WTC11 (cell line): ENCODE measurements around the gene RPL9. TPM values are rescaled to one million over a fixed set of nuclear protein-coding genes. Genes with fewer than 3 reads are reported as not detected.
"Not testable (repeated sequence)": the region's sequence is repeated elsewhere in the genome, so short reads cannot be mapped to it uniquely, and the experiment has no call there.

Source experiments
- ATAC-seq: fragments of 200-7000 bp; cut with Tn5 transposase; 2 replicates; pipeline ENCODE4 v1.10.0; 2021; ENCODE audit warnings: mild to moderate bottlenecking, moderate library complexity
- CTCF ChIA-PET: fragments of 300-600 bp; sonication (Branson Sonifier 250); formaldehyde crosslinking; loops from one replicate; lab custom pipeline; 2021; ENCODE audit warnings: antibody characterized with exemption; lab: Charles Lee
- POLR2A ChIA-PET: fragments of 350-600 bp; sonication (Branson Sonifier 250); formaldehyde crosslinking; loops from one replicate; lab custom pipeline; 2021; ENCODE audit warnings: antibody characterized with exemption; lab: Charles Lee
- DNase-seq: peaks from one replicate; pipeline ENCODE4 v3.0.0; 2021; ENCODE audit warnings: low spot score
- H3K27ac Mint-ChIP-seq: 2 replicates; pipeline ENCODE4 v1.8.0; 2021; ENCODE audit warnings: mixed read lengths
- H3K27me3 Mint-ChIP-seq: 2 replicates; pipeline ENCODE4 v1.8.0; 2021; ENCODE audit warnings: low read depth, mild to moderate bottlenecking, moderate library complexity, mixed read lengths
- H3K36me3 Mint-ChIP-seq: 2 replicates; pipeline ENCODE4 v1.8.0; 2021; ENCODE audit warnings: mixed read lengths
- H3K4me1 Mint-ChIP-seq: 2 replicates; pipeline ENCODE4 v1.8.0; 2022; ENCODE audit warnings: mixed read lengths
- H3K4me3 Mint-ChIP-seq: 2 replicates; pipeline ENCODE4 v1.8.0; 2021; ENCODE audit warnings: mild to moderate bottlenecking, moderate library complexity, mixed read lengths
- H3K9me3 Mint-ChIP-seq: 2 replicates; pipeline ENCODE4 v1.8.0; 2021; ENCODE audit warnings: mixed read lengths
- ATF3 ChIP-seq: sonication (generic); formaldehyde crosslinking; conservative IDR thresholded peaks from 2 replicates; pipeline ENCODE4 v1.8.1; 2022; ENCODE audit warnings: mild to moderate bottlenecking, missing genetic modification reagents
- CBFB ChIP-seq: sonication (generic); formaldehyde crosslinking; IDR thresholded peaks from 2 replicates; pipeline ENCODE4 v1.8.1; 2022; ENCODE audit warnings: mild to moderate bottlenecking, low read depth, missing genetic modification reagents
- ESRRA ChIP-seq: sonication (generic); formaldehyde crosslinking; IDR thresholded peaks from 2 replicates; pipeline ENCODE4 v1.8.1; 2022; ENCODE audit warnings: mild to moderate bottlenecking, missing genetic modification reagents, borderline replicate concordance
- FOXJ3 ChIP-seq: sonication (generic); formaldehyde crosslinking; IDR thresholded peaks from 2 replicates; pipeline ENCODE4 v1.9.0; 2021; ENCODE audit warnings: missing genetic modification reagents, mild to moderate bottlenecking, borderline replicate concordance
- FOXK1 ChIP-seq: sonication (generic); formaldehyde crosslinking; IDR thresholded peaks from 2 replicates; pipeline ENCODE4 v1.8.0; 2022; ENCODE audit warnings: mild to moderate bottlenecking, moderate library complexity, missing genetic modification reagents
- GTF2I ChIP-seq: fragments of 250-450 bp; sonication (Bioruptor Pico); conservative IDR thresholded peaks from 2 replicates; pipeline ENCODE4 v1.4.0; 2021; ENCODE audit warnings: mild to moderate bottlenecking
- KAT7 ChIP-seq: sonication (generic); formaldehyde crosslinking; IDR thresholded peaks from 2 replicates; pipeline ENCODE4 v1.8.1; 2023; ENCODE audit warnings: missing genetic modification reagents, mild to moderate bottlenecking, borderline replicate concordance
- NFE2L1 ChIP-seq: sonication (generic); formaldehyde crosslinking; IDR thresholded peaks from 2 replicates; pipeline ENCODE4 v1.8.1; 2023; ENCODE audit warnings: missing genetic modification reagents
- NFYB ChIP-seq: sonication (generic); formaldehyde crosslinking; conservative IDR thresholded peaks from 2 replicates; pipeline ENCODE4 v1.8.0; 2022; ENCODE audit warnings: low read depth, missing genetic modification reagents
- NR1H2 ChIP-seq: sonication (generic); formaldehyde crosslinking; IDR thresholded peaks from 2 replicates; pipeline ENCODE4 v1.9.0; 2021; ENCODE audit warnings: mild to moderate bottlenecking, moderate library complexity, missing genetic modification reagents
- RELA ChIP-seq: sonication (generic); formaldehyde crosslinking; IDR thresholded peaks from 2 replicates; pipeline ENCODE4 v1.8.1; 2022; ENCODE audit warnings: missing genetic modification reagents, mild to moderate bottlenecking, borderline replicate concordance
- SMAD4 ChIP-seq: sonication (generic); formaldehyde crosslinking; IDR thresholded peaks from 2 replicates; pipeline ENCODE4 v1.8.0; 2022; ENCODE audit warnings: mild to moderate bottlenecking, missing genetic modification reagents
- TEAD1 ChIP-seq: sonication (generic); formaldehyde crosslinking; IDR thresholded peaks from 2 replicates; pipeline ENCODE4 v1.8.0; 2022; ENCODE audit warnings: mild to moderate bottlenecking, missing genetic modification reagents
- USF2 ChIP-seq: sonication (generic); formaldehyde crosslinking; IDR thresholded peaks from 2 replicates; pipeline ENCODE4 v1.8.1; 2023; ENCODE audit warnings: mild to moderate bottlenecking, missing genetic modification reagents, moderate library complexity
- ZMAT4 ChIP-seq: fragments of 250-450 bp; sonication (Bioruptor Pico); IDR thresholded peaks from 2 replicates; pipeline ENCODE4 v1.9.0; 2021; ENCODE audit warnings: mild to moderate bottlenecking
- ZNF396 ChIP-seq: fragments of 250-450 bp; sonication (Bioruptor Pico); IDR thresholded peaks from 2 replicates; pipeline ENCODE4 v1.8.0; 2021; ENCODE audit warnings: mild to moderate bottlenecking, moderate library complexity, borderline replicate concordance
- ZNF416 ChIP-seq: fragments of 250-450 bp; sonication (Bioruptor Pico); IDR thresholded peaks from 2 replicates; pipeline ENCODE4 v1.9.0; 2021; ENCODE audit warnings: mild to moderate bottlenecking, inconsistent platforms
- total RNA-seq: library from RNA; stranded (reverse); gene quantifications from 3 replicates; pipeline ENCODE4 v1.2.3, GENCODE V29; 2021
- TF ChIP-seq, protein P1 (sequence below): sonication (generic); formaldehyde crosslinking; IDR thresholded peaks from 2 replicates; pipeline ENCODE4 v1.8.0; 2022; ENCODE audit warnings: mild to moderate bottlenecking, missing genetic modification reagents
- TF ChIP-seq, protein P2 (sequence below): sonication (generic); formaldehyde crosslinking; IDR thresholded peaks from 2 replicates; pipeline ENCODE4 v1.8.0; 2022; ENCODE audit warnings: mild to moderate bottlenecking, missing genetic modification reagents

RPL9 gene
- total RNA-seq, 1 experiment from 2014 or later: 1,191 TPM

DNA sequence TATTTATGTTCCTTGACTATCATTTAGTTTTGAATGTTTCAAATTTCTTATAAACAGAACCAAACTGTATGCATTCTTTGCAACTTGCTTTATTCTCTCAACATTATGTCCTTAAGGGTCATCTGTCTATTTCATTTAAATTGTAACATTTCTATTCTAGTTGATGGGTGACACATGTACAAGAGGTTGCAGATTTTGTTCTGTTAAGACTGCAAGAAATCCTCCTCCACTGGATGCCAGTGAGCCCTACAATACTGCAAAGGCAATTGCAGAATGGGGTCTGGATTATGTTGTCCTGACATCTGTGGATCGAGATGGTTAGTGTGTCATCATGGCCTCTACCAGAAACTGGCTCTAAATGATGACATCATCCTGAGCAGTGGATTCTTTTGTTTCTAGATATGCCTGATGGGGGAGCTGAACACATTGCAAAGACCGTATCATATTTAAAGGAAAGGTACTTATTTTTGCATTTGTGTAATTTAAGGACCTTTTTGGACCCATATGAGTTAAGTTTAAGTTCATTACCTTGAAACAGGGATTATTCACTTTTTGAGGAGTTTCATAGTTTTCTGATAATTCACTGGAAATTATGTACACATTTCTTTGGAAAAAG lies 6.3 kb upstream of the RPL9 start:
- CTCF ChIA-PET: no interaction called here
- DNase-seq (no peak), ATAC-seq (no peak)
- POLR2A ChIA-PET: no interaction called here
- Mint-ChIP-seq H3K27me3 (no peaks in the 10 kb centered on the region), H3K4me1 (peaks cover 5% of the 10 kb centered on the region; the same call in 1 of the 2 replicates), H3K4me3 (no peak overlapping the region), H3K36me3 (peaks cover 37% of the 10 kb centered on the region), H3K9me3 (no peaks in the 10 kb centered on the region), H3K27ac (no peak overlapping the region)
- TF ChIP-seq SMAD4 (CRISPR knock-in tag): no peak
- TF ChIP-seq FOXK1 (CRISPR knock-in tag): no peak
- TF ChIP-seq TEAD1 (CRISPR knock-in tag): no peak
- TF ChIP-seq ZMAT4 (CRISPR knock-in tag): no peak
- TF ChIP-seq ZNF396: no peak
- TF ChIP-seq USF2: no peak
- no peak for TF ChIP-seq RELA (CRISPR knock-in tag)
- TF ChIP-seq CBFB: no peak
- TF ChIP-seq NR1H2 (CRISPR knock-in tag): no peak
- no peak for TF ChIP-seq GTF2I (CRISPR knock-in tag)
- no peak for TF ChIP-seq KAT7
- TF ChIP-seq ATF3 (CRISPR knock-in tag): no peak
- TF ChIP-seq NFE2L1: no peak
- TF ChIP-seq ZNF416 (CRISPR knock-in tag): no peak
- TF ChIP-seq, protein P1, sequence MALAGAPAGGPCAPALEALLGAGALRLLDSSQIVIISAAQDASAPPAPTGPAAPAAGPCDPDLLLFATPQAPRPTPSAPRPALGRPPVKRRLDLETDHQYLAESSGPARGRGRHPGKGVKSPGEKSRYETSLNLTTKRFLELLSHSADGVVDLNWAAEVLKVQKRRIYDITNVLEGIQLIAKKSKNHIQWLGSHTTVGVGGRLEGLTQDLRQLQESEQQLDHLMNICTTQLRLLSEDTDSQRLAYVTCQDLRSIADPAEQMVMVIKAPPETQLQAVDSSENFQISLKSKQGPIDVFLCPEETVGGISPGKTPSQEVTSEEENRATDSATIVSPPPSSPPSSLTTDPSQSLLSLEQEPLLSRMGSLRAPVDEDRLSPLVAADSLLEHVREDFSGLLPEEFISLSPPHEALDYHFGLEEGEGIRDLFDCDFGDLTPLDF (CRISPR knock-in tag): no peak
- TF ChIP-seq, protein P2, sequence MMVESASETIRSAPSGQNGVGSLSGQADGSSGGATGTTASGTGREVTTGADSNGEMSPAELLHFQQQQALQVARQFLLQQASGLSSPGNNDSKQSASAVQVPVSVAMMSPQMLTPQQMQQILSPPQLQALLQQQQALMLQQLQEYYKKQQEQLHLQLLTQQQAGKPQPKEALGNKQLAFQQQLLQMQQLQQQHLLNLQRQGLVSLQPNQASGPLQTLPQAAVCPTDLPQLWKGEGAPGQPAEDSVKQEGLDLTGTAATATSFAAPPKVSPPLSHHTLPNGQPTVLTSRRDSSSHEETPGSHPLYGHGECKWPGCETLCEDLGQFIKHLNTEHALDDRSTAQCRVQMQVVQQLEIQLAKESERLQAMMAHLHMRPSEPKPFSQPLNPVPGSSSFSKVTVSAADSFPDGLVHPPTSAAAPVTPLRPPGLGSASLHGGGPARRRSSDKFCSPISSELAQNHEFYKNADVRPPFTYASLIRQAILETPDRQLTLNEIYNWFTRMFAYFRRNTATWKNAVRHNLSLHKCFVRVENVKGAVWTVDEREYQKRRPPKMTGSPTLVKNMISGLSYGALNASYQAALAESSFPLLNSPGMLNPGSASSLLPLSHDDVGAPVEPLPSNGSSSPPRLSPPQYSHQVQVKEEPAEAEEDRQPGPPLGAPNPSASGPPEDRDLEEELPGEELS (CRISPR knock-in tag): no peak
- TF ChIP-seq, all 79 proteins: peak for 0

GRCh38 chr4:39458161-39458504 lies 589 bp downstream of the RPL9 start:
- H3K27me3 Mint-ChIP-seq, DNase-seq, H3K9me3 Mint-ChIP-seq, ATAC-seq: not testable (repeated sequence)
- peaks cover 64% of the 10 kb centered on the region for H3K36me3 Mint-ChIP-seq
- POLR2A ChIA-PET: interaction anchor here (0.7 to 2.8 kb wide), 4 partner anchors 11 to 180 kb away, joined by 3 to 12 read pairs (median 7); partner anchors contain the start of genes SMIM14 and UGDH
- peak overlapping the region; percentile 99 for H3K27ac Mint-ChIP-seq
- CTCF ChIA-PET: interaction anchor here (1.1 kb wide), 1 partner anchor 520 kb away, joined by 3 read pairs; no protein-coding TSS in a partner anchor
- H3K4me1 Mint-ChIP-seq: peaks cover 27% of the 10 kb centered on the region
- peak overlapping the region; percentile 99 for H3K4me3 Mint-ChIP-seq

DNA sequence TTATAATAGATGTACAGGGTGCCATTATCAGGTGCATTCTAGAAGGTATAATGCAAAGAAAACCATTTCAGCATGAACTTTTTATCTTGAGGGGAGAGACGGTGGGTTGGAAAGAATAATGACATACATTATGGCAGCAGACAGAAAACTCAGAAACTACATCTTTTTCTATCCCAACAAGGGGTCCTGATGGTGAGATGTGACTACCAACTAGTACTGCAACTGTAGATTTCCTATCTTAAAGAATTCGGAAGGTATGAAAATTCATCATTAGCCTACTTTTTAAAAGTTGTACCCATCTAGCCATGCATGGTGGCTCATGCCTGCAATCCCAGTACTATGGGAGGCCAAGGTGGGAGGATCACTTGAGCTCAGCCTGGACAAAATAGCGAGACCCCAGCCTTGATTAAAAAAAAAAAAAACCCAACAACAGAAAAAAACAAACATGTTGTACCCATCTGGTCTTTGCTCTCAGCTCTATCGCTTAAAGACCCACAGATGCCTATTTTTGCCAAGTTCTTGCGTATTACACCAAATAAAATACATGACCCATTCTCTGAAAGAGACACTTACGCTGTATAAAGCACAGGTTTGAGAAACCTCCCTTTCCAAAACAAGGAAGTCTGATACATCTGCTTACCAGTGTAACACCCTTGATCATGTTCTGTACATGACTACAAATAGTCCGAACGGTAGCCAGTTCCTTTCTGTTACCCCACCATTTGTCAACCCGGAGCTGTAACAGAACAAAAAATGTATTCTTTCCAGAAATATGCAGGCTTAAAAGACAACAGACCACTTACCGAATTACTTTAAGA lies 1.6 kb downstream of the RPL9 start:
- H3K36me3 Mint-ChIP-seq: peaks cover 72% of the 10 kb centered on the region

More for the DNA sequence above, 1.6 kb downstream of the RPL9 start:
- no peaks in the 10 kb centered on the region; the same call in 1 of the 2 replicates for H3K27me3 Mint-ChIP-seq
- H3K4me3 Mint-ChIP-seq: peak overlapping the region; percentile 99
- ChIA-PET POLR2A (interaction anchor here (0.6 to 2.8 kb wide), 3 partner anchors 11 to 181 kb away, joined by 3 to 12 read pairs (median 10); partner anchors contain the start of gene SMIM14), CTCF (no interaction called here)
- H3K4me1 Mint-ChIP-seq: peaks cover 27% of the 10 kb centered on the region
- DNase-seq (no peak), ATAC-seq (no peak)
- peak overlapping the region; percentile 99 for H3K27ac Mint-ChIP-seq
- no peak for TF ChIP-seq ESRRA (CRISPR knock-in tag)
- no peak for TF ChIP-seq NFYB (CRISPR knock-in tag)
- 0 out of 2 replicates have a peak, but pooled peaks have one; percentile 15 for TF ChIP-seq ZMAT4 (CRISPR knock-in tag)
- TF ChIP-seq FOXJ3: no peak
- TF ChIP-seq ZNF396: no peak
- TF ChIP-seq TEAD1 (CRISPR knock-in tag): no peak
- no peaks in the 10 kb centered on the region for H3K9me3 Mint-ChIP-seq
